ENCODE data around the gene PLA2G3.
A peak's percentile ranks its signal among the peaks of the same experiment; 100 is the strongest.
"Not testable (repeated sequence)": the region's sequence is repeated elsewhere in the genome, so short reads cannot be mapped to it uniquely, and the experiment has no call there.

Gene PLA2G3

DNA sequence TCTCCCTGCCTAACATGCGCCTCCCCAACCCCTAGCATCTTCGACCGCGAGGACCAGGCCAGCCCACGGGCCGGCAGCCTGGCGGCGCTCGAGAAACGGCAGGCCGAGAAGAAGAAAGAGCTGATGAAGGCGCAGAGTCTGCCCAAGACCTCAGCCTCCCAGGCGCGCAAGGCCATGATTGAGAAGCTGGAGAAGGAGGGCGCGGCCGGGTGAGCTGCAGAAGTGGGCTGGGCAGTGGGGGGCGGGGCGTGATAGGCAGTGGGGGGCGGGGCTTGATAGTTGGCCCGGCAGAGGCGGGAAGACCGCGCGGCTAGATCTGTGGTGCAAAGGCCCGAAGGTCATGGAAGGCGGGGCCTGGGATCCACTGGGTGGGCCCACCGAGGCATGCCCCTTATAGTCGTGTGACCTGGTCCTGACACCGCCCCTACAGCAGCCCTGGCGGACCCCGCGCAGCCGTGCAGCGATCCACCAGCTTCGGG is 41.6 kb downstream of the PLA2G3 start:
- no peak for DNase-seq

DNA sequence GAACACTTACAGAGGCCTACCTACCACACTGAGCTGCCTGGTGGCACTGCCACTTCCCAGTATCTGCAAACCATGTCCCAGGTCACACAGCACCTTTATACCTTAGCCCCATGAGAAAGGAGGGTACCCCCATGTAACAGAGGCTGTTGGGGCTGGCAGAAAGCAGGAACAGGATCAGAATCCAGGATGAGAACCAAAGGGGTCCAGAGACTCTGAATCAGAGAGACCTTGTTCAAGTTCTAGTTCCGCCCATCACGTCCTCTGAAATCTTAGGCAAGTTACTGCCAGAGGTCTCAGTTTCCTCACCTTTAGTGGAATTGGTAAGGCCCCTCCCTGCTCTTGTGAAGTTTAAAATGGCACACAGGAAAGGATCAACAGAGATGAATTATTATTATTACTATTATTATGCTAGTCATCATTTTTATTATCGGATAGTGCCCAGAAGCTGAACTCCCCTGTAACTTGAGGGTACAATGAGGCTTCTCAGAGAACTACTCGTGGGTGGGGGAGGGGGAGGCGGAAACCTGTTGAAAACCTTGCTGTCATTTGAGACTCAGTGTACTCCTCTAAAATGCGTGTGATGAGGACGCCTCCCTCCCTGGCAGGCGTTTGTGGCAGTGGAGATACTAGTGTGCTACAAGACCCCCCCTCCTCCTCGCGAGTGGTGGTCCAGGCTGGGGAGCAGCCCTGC is 42.2 kb downstream of the PLA2G3 start:
- no peak for DNase-seq

DNA sequence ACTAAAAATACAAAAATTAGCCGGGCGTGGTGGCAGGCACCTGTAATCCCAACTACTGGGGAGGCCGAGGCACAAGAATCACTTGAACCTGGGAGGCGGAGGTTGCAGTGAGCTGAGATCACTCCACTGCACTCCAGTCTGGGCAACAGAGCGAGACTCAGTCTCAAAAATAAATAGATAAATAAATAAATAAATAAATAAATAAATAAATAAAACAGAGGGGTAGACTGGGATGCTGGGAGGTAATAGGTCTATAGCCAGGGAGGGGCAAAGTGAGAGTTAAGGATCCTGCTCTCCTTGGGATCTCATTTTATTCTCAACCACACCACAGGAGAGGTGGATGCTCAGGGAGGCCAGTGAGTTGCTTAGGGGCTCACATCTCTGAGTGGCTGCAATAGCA is 42.8 kb downstream of the PLA2G3 start:
- not testable (repeated sequence) for DNase-seq

GRCh38 chr22:31096657-31097279 is 43.5 kb downstream of the PLA2G3 start:
- DNase-seq = no peak

DNA sequence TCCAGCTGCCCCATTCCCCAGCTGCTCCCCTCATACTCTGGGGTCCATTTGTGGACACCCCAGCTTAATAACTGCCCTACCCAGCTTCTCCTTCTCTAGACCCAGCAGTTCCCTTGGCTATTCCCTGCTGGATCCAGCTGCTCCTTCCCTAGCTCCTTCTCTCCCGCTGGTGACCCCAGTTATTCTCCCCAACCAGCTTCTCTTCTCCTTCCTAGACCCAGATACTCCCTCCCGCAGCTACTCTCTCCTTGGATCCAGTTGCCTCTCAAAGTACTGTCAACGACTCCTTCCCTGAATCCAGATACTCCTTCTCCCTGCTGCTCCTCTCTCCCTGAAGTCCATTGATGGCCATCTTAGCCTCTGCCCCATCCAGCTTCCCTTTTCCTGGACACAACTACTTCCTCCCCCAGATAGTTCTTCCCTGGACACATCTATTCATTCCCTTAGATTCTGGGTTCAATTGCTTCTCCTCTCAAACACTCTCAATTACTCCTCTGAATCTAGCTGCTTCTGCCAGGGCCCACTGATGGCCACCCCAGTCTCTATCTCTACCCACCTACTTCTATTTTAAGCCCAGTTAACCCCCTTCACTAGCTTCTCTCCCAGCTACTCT is 44.6 kb downstream of the PLA2G3 start:
- DNase-seq = no peak

- no peak for DNase-seq
Measured at GRCh38 chr22:31094741-31095140, 45.6 kb downstream of the PLA2G3 start.

DNA sequence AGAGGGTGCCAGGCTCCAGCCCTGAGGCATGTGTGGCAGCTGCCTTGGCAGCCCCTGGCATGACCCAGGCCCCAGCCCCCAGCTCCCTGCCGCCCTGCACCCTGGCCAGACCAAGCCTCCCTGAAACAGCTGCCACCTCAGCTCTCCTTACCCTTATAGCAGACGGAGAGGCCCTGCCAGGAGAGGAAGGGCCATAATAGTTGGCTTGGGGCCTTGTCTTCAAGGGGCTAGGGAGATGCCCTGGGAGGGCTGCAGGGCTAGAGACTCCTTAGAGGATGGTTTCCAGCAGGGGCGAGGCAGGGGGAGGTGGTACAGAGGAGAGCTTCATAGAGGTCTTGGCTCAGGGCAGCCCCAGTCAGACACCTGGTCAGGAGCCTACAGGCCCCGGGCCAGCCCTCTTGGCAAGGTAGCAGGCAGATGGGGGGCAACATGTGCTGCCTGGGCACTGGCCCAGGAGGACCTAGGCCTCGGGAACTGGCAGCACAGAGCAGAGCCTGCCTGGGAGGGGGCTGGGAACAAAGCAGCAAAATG is 46.2 kb downstream of the PLA2G3 start:
- DNase-seq = no peak

DNA sequence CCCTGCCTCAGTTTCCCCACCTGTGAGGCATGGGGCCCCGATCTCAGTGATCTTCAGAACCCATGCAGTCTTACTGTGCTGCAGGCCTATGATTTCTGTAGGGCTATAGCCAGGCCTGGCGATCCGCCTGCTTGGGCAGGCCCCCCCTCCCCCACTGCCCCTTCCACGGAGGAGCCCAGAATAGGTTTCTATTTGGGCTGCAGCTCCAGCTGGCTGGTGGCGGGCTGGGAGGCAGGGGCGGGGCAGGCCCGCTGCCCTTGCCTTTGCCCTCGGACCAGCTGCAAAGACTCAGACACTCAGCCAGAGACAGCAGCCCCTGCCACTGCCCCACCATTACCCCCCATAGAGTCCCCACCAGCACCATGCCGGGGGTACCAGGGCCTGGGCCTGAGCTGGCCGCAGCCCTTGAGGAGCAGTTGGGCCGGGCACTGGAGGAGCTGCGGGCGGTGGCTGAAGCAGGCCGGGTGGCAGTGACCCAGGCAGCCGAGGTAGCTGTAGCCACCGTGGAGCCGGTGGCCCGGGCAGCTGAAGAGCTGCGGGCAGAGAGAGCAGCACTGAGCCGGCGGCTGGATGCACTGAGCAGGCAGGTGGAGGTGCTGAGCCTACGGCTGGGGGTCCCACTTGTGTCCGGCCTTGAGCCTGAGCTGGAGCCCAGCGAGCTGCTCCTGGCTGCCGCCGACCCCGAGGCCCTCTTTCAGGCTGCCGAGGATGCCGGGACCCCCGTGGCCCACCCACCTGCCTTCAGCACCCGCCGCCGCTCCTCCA is 47.0 kb downstream of the PLA2G3 start:
- DNase-seq = no peak

DNA sequence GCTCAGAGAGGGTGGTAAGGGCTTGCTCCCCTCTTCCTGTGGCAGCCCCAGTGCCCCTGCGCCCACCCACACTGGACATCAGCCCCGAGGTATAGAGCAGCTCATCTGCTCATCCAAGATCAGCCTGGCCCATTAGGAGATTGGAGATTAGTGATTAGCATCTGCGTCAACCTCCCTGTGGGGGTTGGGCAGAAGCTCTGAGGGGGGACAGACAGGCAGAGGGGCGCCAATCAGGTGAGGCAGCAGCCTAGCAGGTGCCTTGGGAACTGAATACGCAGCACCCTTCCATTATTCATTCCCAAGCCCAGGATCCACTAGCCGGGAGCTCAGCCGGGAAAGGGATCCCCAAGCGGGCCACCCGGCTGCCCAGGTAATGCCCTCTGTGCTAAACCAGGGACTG is 48.1 kb downstream of the PLA2G3 start:
- DNase-seq = no peak

GRCh38 chr22:31091106-31091975 is 49.0 kb downstream of the PLA2G3 start:
- DNase-seq = no peak

DNA sequence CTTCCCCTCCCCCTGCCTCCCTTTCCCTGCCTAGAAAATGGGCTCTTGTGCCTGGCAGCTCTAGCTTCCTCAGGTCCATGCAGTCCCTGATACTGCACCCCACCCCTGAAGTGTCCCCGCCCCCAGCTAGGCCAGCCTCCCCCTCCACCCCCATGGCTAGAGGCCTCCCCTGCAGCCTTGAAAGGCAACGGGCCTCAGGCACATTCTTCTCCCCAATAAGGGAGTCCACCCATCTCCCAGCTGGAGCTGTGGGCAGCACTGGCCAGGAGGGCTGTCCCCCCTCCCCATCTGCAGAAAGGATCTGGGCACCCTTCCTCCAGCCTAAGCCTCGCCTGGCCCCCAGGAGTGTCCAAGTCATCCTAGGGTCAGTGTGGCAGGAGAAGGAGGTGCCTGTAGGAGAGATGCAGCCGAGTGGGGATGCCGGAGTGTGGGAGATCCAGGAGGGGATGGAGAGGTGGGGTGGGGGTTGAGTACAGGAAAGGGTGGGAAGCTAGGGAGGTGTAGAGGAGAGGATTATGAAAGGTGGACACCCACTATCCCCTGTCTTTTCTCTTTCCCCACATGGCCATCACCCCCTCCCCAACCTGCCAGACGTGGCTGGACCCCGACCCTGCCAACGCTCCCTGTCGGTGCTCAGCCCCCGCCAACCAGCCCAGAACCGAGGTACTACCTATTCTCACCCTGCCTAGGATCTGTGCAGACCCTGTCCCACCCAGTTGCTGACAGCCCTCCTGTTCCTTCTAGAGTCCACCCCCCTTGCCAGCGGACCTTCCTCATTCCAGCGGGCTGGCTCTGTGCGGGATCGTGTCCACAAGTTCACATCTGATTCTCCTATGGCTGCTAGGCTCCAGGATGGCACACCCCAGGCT is 49.9 kb downstream of the PLA2G3 start:
- DNase-seq = no peak

- DNase-seq = no peak
Measured at GRCh38 chr22:31089160-31090100, 50.9 kb downstream of the PLA2G3 start.

DNA sequence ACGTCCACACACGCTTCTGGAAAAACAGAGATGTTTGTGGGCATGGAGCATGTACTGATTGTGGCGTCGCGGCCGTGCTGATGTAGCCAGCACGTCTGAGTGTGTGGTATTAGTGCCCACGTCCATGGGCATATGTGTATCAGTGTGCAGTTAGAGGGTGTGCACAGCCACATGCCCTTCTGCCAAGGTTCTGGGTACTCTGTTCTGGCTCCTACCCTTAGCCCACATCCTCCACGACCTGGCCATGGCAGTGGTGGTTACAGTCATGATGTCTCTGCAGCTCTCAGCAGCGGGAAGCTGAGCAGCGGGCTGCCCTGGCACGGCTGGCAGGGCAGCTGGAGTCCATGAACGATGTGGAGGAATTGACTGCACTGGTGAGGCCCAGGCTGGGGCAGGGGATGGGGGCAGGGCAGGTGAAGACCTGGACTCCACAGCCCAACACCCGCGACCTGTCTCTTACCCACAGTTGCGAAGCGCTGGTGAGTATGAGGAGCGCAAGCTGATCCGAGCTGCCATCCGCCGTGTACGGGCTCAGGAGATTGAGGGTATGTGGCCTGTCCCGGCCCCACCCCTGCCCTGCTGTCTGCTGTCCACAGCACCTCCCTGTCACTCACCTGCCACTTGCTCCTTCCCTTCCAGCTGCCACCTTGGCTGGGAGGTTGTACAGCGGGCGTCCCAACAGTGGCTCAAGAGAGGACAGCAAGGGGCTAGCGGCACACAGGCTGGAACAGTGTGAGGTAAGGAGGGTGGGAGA is 51.9 kb downstream of the PLA2G3 start:
- no peak for DNase-seq

DNA sequence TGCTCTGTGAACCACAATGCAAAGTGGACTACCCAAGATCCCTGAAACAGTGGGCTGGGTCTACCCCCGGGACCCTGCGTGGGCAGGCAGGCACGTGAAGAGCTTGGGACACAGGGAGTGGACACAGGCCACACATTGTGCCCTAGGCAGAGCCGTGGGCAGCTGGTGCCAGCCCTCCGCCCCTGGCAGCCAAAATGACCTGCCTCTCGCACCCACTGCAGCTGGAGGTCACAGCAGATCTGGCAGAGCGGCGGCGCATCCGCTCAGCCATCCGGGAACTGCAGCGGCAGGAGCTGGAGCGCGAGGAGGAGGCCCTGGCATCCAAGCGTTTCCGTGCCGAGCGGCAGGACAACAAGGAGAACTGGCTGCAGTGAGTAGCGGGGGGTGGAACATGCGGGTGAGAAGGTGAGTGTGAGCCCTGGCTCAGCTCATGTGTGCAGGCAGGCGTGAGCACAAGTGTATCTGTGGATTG is 52.5 kb downstream of the PLA2G3 start:
- DNase-seq = no peak

- no peak for DNase-seq
Measured at GRCh38 chr22:31086703-31087330, 53.5 kb downstream of the PLA2G3 start.

GRCh38 chr22:31085928-31086327 is 54.4 kb downstream of the PLA2G3 start:
- DNase-seq = no peak

GRCh38 chr22:31085493-31085824 is 54.8 kb downstream of the PLA2G3 start:
- no peak for DNase-seq

DNA sequence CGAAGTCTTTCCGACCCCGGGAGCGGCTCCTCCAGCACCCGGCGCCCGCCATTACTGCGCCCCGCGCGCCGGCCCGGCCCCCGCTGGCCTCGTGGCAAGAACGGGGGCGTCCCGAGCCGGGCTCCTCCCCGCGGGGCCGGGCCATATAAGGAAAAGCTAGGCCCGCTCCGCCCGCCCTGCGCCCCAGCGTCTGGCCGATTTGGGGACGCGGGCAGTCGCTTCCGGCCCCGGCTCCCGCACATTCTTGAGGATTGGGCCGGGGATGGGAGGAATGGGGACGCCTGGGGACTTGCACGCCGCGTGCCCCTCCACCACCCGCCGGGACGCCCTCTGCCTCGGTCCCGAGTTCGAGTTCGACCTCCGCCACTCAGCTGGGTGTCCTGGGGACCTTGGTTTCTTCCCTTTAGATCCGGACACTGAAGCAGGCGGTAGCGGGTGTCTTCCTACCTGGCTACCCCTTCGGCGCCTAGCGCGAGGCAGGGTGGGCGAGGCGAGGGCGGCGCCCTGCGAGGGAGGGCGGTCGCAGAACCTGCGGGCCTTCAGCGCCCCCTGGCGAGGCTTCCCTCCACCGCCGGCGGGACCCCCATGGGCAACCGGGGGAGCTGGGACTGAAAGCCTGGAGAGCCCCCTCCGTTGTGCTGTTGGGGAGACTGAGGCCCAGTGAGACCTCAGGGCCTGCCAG is 55.4 kb downstream of the PLA2G3 start:
- DNase-seq = peak; percentile 75 to 84 (median 80)

Measured in T-helper 1 cell (primary cell).